GM23338 (cell line): ENCODE results near the gene GUCA2A. TPM values are rescaled to one million over a fixed set of nuclear protein-coding genes. Genes with fewer than 3 reads are reported as not detected.
A peak's percentile ranks its signal among the peaks of the same experiment; 100 is the strongest.

Experiments used
- ATAC-seq: fragments of 200-7000 bp; cut with Tn5 transposase; 3 replicates; pipeline ENCODE4 v1.9.1; 2020
- DNase-seq: peaks from one replicate; pipeline ENCODE4 v3.0.0-alpha.2; 2015; ENCODE audit warnings: low spot score
- H2AFZ ChIP-seq: fragments of 200-600 bp; sonication (generic); 2 replicates; pipeline ENCODE4 v1.8.0; 2016; ENCODE audit warnings: antibody characterized with exemption, mild to moderate bottlenecking, moderate library complexity
- H3F3A ChIP-seq: fragments of 200-600 bp; sonication (generic); replicated peaks from 2 replicates; pipeline ENCODE4 v1.8.0; 2017; ENCODE audit warnings: antibody characterized with exemption, mixed run types, low read depth
- H3K27ac ChIP-seq: fragments of 200-600 bp; sonication (generic); 2 replicates; pipeline ENCODE4 v1.6.1; 2016; ENCODE audit warnings: low read depth
- H3K27me3 ChIP-seq: fragments of 200-600 bp; sonication (generic); 2 replicates; pipeline ENCODE4 v1.8.0; 2016; ENCODE audit warnings: mild to moderate bottlenecking, mixed run types, moderate library complexity; ENCODE audit not compliant: insufficient read depth
- H3K36me3 ChIP-seq: fragments of 200-600 bp; sonication (generic); 2 replicates; pipeline ENCODE4 v1.8.0; 2016; ENCODE audit warnings: mild to moderate bottlenecking; ENCODE audit not compliant: insufficient read depth
- H3K4me1 ChIP-seq: fragments of 200-600 bp; sonication (generic); 2 replicates; pipeline ENCODE4 v1.8.0; 2016; ENCODE audit warnings: mild to moderate bottlenecking, moderate library complexity; ENCODE audit not compliant: insufficient read depth
- H3K4me2 ChIP-seq: fragments of 200-600 bp; sonication (generic); 2 replicates; pipeline ENCODE4 v1.7.1; 2017; ENCODE audit warnings: mixed run types
- H3K4me3 ChIP-seq: fragments of 200-600 bp; sonication (generic); 2 replicates; pipeline ENCODE4 v1.6.1; 2016; ENCODE audit warnings: mixed run types
- H3K79me2 ChIP-seq: fragments of 200-600 bp; sonication (generic); replicated peaks from 2 replicates; pipeline ENCODE4 v1.8.0; 2017; ENCODE audit warnings: mild to moderate bottlenecking; ENCODE audit not compliant: insufficient read depth
- H3K9me2 ChIP-seq: fragments of 200-600 bp; sonication (generic); 2 replicates; pipeline ENCODE4 v1.8.0; 2017; ENCODE audit not compliant: insufficient read depth
- H4K20me1 ChIP-seq: fragments of 200-600 bp; sonication (generic); replicated peaks from 2 replicates; pipeline ENCODE4 v1.8.0; 2017; ENCODE audit warnings: mild to moderate bottlenecking; ENCODE audit not compliant: insufficient read depth
- H3K27ac Mint-ChIP-seq: 2 replicates; pipeline ENCODE4 v1.8.0; 2020; ENCODE audit warnings: inconsistent platforms, mild to moderate bottlenecking, moderate library complexity, mixed read lengths
- H3K27me3 Mint-ChIP-seq: 3 replicates; pipeline ENCODE4 v1.8.0; 2022; ENCODE audit warnings: low read depth, mild to moderate bottlenecking, moderate library complexity, mixed read lengths, inconsistent platforms; ENCODE audit not compliant: insufficient read depth, poor library complexity
- H3K36me3 Mint-ChIP-seq: 3 replicates; pipeline ENCODE4 v1.8.0; 2021; ENCODE audit warnings: low read depth, mild to moderate bottlenecking, inconsistent platforms, moderate library complexity, mixed read lengths
- H3K4me1 Mint-ChIP-seq: 3 replicates; pipeline ENCODE4 v1.8.0; 2020; ENCODE audit warnings: mild to moderate bottlenecking, inconsistent platforms, mixed read lengths
- H3K4me3 Mint-ChIP-seq: 3 replicates; pipeline ENCODE4 v1.8.0; 2021; ENCODE audit warnings: moderate library complexity, mild to moderate bottlenecking, inconsistent platforms, mixed read lengths
- H3K9me3 Mint-ChIP-seq: 3 replicates; pipeline ENCODE4 v1.8.0; 2020; ENCODE audit warnings: moderate library complexity, mild to moderate bottlenecking, inconsistent platforms, mixed read lengths
- CREB1 ChIP-seq: fragments of 250-450 bp; sonication (Bioruptor Pico); IDR thresholded peaks from 2 replicates; pipeline ENCODE4 v1.5.0; 2020; ENCODE audit warnings: low read depth, mild to moderate bottlenecking, moderate library complexity
- EZH2 ChIP-seq: fragments of 200-600 bp; sonication (generic); IDR thresholded peaks from one replicate; pipeline ENCODE4 v1.8.0; 2017; ENCODE audit warnings: antibody characterized with exemption, mild to moderate bottlenecking, low read depth; ENCODE audit not compliant: unreplicated experiment
- EZH2phosphoT487 ChIP-seq: fragments of 200-600 bp; sonication (generic); IDR thresholded peaks from one replicate; pipeline ENCODE4 v1.8.1; 2018; ENCODE audit warnings: antibody characterized with exemption; ENCODE audit not compliant: unreplicated experiment
- JUNB ChIP-seq: IDR thresholded peaks from one replicate; pipeline ENCODE4 v1.6.1; 2016; ENCODE audit warnings: antibody characterized with exemption; ENCODE audit not compliant: unreplicated experiment
- NANOG ChIP-seq: IDR thresholded peaks from 2 replicates; pipeline ENCODE4 v1.6.1; 2016; ENCODE audit warnings: antibody characterized with exemption, borderline replicate concordance
- POLR2AphosphoS5 ChIP-seq: IDR thresholded peaks from 2 replicates; pipeline ENCODE4 v1.6.1; 2016; ENCODE audit warnings: antibody characterized with exemption, low read depth
- STAT1 ChIP-seq: IDR thresholded peaks from one replicate; pipeline ENCODE4 v1.6.1; 2016; ENCODE audit warnings: antibody characterized with exemption; ENCODE audit not compliant: unreplicated experiment
- ZNF114 ChIP-seq: fragments of 250-450 bp; sonication (Bioruptor Pico); IDR thresholded peaks from 2 replicates; pipeline ENCODE4 v1.5.0; 2020; ENCODE audit warnings: mild to moderate bottlenecking, moderate library complexity
- ZNF331 ChIP-seq: fragments of 250-450 bp; sonication (Bioruptor Pico); IDR thresholded peaks from 2 replicates; pipeline ENCODE4 v1.5.0; 2020; ENCODE audit warnings: low read depth, mild to moderate bottlenecking, moderate library complexity
- polyA plus RNA-seq: library from polyadenylated mRNA; unstranded; fragments of >200 nt; fragmentation: Nextera tagmentation; extraction: Ambion mirVana; gene quantifications from 2 replicates; pipeline ENCODE4 v1.2.1, GENCODE V29; 2016
- total RNA-seq: library from RNA; depleted of rRNA; stranded (reverse); fragments of >200 nt; shearing (Covaris generic); gene quantifications from 2 replicates; pipeline ENCODE4 v1.2.3, GENCODE V29; 2014
- TF ChIP-seq, protein P1 (sequence below), 2 experiments: fragments of 200-600 bp in 1 of 2; sonication (generic) in 1 of 2; conservative IDR thresholded peaks; 2 replicates each; pipeline versions ENCODE4 v1.5.1 to v1.6.1; 2016 to 2017; ENCODE audit warnings: antibody characterized with exemption in 2 of 2, low read depth in 2 of 2, mild to moderate bottlenecking in 2 of 2, moderate library complexity in 1 of 2
- TF ChIP-seq, protein P2 (sequence below): fragments of 250-450 bp; sonication (Bioruptor Pico); IDR thresholded peaks from 2 replicates; pipeline ENCODE4 v1.5.0; 2020; ENCODE audit warnings: mild to moderate bottlenecking, moderate library complexity
- TF ChIP-seq, protein P3 (sequence below): IDR thresholded peaks from one replicate; pipeline ENCODE4 v1.6.1; 2018; ENCODE audit warnings: antibody characterized with exemption; ENCODE audit not compliant: unreplicated experiment
- TF ChIP-seq, protein P4 (sequence below): IDR thresholded peaks from 2 replicates; pipeline ENCODE4 v1.6.1; 2016; ENCODE audit warnings: antibody characterized with exemption

Gene GUCA2A
- total and polyA plus RNA-seq, 2 experiments from 2014 or later: not detected

DNA sequence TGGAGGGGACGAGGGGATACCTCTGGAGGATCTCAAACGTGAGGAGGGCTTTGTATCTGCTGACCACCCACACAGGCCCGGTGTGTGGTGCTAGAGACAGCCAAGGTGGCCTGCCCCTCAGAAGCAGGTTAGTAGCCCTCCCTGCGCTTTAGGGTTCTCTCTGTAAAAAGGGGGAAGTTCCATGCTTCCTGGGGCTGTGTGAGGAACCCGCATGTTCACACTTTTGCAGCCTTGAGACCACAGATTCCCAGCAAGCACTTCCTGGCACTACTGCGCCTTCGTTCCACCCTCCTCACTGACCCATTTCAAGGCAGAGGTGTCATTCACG lies 19.2 kb downstream of the GUCA2A start:
- ATAC-seq (no peak), DNase-seq (no peak)
- no peaks in the 10 kb centered on the region for H3F3A ChIP-seq
- no peak overlapping the region for H3K4me3 Mint-ChIP-seq
- H3K4me1 ChIP-seq: no peaks in the 10 kb centered on the region; the same call in 1 of the 2 replicates
- no peaks in the 10 kb centered on the region for H3K4me1 Mint-ChIP-seq
- H3K27ac ChIP-seq: no peak overlapping the region
- no peaks in the 10 kb centered on the region for H3K79me2 ChIP-seq
- H3K36me3 ChIP-seq: no peaks in the 10 kb centered on the region
- no peaks in the 10 kb centered on the region for H3K9me3 Mint-ChIP-seq
- H4K20me1 ChIP-seq: no peaks in the 10 kb centered on the region
- no peaks in the 10 kb centered on the region for H3K27me3 Mint-ChIP-seq
- 0 out of 2 replicates have a peak overlapping the region, but pooled peaks have one; percentile 43 for H2AFZ ChIP-seq
- H3K27ac Mint-ChIP-seq: no peak overlapping the region
- H3K27me3 ChIP-seq: no peaks in the 10 kb centered on the region
- H3K4me2 ChIP-seq: no peak overlapping the region
- H3K9me2 ChIP-seq: no peaks in the 10 kb centered on the region
- no peak for TF ChIP-seq CREB1 (CRISPR knock-in tag)
- no peak for TF ChIP-seq POLR2AphosphoS5
- TF ChIP-seq, protein P1, sequence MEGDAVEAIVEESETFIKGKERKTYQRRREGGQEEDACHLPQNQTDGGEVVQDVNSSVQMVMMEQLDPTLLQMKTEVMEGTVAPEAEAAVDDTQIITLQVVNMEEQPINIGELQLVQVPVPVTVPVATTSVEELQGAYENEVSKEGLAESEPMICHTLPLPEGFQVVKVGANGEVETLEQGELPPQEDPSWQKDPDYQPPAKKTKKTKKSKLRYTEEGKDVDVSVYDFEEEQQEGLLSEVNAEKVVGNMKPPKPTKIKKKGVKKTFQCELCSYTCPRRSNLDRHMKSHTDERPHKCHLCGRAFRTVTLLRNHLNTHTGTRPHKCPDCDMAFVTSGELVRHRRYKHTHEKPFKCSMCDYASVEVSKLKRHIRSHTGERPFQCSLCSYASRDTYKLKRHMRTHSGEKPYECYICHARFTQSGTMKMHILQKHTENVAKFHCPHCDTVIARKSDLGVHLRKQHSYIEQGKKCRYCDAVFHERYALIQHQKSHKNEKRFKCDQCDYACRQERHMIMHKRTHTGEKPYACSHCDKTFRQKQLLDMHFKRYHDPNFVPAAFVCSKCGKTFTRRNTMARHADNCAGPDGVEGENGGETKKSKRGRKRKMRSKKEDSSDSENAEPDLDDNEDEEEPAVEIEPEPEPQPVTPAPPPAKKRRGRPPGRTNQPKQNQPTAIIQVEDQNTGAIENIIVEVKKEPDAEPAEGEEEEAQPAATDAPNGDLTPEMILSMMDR (conservative IDR thresholded peaks at IDR 0.05; ENCODE audit: low read depth in 2 of 2): no peak
- no peak for TF ChIP-seq EZH2
- no peak for TF ChIP-seq ZNF331
- TF ChIP-seq, protein P2, sequence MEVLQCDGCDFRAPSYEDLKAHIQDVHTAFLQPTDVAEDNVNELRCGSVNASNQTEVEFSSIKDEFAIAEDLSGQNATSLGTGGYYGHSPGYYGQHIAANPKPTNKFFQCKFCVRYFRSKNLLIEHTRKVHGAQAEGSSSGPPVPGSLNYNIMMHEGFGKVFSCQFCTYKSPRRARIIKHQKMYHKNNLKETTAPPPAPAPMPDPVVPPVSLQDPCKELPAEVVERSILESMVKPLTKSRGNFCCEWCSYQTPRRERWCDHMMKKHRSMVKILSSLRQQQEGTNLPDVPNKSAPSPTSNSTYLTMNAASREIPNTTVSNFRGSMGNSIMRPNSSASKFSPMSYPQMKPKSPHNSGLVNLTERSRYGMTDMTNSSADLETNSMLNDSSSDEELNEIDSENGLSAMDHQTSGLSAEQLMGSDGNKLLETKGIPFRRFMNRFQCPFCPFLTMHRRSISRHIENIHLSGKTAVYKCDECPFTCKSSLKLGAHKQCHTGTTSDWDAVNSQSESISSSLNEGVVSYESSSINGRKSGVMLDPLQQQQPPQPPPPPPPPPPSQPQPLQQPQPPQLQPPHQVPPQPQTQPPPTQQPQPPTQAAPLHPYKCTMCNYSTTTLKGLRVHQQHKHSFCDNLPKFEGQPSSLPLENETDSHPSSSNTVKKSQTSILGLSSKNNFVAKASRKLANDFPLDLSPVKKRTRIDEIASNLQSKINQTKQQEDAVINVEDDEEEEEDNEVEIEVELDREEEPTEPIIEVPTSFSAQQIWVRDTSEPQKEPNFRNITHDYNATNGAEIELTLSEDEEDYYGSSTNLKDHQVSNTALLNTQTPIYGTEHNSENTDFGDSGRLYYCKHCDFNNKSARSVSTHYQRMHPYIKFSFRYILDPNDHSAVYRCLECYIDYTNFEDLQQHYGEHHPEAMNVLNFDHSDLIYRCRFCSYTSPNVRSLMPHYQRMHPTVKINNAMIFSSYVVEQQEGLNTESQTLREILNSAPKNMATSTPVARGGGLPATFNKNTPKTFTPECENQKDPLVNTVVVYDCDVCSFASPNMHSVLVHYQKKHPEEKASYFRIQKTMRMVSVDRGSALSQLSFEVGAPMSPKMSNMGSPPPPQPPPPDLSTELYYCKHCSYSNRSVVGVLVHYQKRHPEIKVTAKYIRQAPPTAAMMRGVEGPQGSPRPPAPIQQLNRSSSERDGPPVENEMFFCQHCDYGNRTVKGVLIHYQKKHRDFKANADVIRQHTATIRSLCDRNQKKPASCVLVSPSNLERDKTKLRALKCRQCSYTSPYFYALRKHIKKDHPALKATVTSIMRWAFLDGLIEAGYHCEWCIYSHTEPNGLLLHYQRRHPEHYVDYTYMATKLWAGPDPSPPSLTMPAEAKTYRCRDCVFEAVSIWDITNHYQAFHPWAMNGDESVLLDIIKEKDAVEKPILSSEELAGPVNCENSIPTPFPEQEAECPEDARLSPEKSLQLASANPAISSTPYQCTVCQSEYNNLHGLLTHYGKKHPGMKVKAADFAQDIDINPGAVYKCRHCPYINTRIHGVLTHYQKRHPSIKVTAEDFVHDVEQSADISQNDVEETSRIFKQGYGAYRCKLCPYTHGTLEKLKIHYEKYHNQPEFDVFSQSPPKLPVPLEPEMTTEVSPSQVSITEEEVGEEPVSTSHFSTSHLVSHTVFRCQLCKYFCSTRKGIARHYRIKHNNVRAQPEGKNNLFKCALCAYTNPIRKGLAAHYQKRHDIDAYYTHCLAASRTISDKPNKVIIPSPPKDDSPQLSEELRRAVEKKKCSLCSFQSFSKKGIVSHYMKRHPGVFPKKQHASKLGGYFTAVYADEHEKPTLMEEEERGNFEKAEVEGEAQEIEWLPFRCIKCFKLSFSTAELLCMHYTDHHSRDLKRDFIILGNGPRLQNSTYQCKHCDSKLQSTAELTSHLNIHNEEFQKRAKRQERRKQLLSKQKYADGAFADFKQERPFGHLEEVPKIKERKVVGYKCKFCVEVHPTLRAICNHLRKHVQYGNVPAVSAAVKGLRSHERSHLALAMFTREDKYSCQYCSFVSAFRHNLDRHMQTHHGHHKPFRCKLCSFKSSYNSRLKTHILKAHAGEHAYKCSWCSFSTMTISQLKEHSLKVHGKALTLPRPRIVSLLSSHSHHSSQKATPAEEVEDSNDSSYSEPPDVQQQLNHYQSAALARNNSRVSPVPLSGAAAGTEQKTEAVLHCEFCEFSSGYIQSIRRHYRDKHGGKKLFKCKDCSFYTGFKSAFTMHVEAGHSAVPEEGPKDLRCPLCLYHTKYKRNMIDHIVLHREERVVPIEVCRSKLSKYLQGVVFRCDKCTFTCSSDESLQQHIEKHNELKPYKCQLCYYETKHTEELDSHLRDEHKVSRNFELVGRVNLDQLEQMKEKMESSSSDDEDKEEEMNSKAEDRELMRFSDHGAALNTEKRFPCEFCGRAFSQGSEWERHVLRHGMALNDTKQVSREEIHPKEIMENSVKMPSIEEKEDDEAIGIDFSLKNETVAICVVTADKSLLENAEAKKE (CRISPR knock-in tag): no peak
- TF ChIP-seq EZH2phosphoT487: no peak
- TF ChIP-seq, protein P3, sequence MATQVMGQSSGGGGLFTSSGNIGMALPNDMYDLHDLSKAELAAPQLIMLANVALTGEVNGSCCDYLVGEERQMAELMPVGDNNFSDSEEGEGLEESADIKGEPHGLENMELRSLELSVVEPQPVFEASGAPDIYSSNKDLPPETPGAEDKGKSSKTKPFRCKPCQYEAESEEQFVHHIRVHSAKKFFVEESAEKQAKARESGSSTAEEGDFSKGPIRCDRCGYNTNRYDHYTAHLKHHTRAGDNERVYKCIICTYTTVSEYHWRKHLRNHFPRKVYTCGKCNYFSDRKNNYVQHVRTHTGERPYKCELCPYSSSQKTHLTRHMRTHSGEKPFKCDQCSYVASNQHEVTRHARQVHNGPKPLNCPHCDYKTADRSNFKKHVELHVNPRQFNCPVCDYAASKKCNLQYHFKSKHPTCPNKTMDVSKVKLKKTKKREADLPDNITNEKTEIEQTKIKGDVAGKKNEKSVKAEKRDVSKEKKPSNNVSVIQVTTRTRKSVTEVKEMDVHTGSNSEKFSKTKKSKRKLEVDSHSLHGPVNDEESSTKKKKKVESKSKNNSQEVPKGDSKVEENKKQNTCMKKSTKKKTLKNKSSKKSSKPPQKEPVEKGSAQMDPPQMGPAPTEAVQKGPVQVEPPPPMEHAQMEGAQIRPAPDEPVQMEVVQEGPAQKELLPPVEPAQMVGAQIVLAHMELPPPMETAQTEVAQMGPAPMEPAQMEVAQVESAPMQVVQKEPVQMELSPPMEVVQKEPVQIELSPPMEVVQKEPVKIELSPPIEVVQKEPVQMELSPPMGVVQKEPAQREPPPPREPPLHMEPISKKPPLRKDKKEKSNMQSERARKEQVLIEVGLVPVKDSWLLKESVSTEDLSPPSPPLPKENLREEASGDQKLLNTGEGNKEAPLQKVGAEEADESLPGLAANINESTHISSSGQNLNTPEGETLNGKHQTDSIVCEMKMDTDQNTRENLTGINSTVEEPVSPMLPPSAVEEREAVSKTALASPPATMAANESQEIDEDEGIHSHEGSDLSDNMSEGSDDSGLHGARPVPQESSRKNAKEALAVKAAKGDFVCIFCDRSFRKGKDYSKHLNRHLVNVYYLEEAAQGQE: no peak
- TF ChIP-seq ZNF114 (CRISPR knock-in tag): no peak
- no peak for TF ChIP-seq JUNB
- TF ChIP-seq, protein P4, sequence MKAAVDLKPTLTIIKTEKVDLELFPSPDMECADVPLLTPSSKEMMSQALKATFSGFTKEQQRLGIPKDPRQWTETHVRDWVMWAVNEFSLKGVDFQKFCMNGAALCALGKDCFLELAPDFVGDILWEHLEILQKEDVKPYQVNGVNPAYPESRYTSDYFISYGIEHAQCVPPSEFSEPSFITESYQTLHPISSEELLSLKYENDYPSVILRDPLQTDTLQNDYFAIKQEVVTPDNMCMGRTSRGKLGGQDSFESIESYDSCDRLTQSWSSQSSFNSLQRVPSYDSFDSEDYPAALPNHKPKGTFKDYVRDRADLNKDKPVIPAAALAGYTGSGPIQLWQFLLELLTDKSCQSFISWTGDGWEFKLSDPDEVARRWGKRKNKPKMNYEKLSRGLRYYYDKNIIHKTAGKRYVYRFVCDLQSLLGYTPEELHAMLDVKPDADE: no peak
- TF ChIP-seq STAT1: no peak
- TF ChIP-seq NANOG: no peak
- no peaks in the 10 kb centered on the region for H3K36me3 Mint-ChIP-seq
- no peak overlapping the region for H3K4me3 ChIP-seq
